ENCODE results near the gene ASPN. TPM values are rescaled to one million over a fixed set of nuclear protein-coding genes. Genes with fewer than 3 reads are reported as not detected.

Gene ASPN
- total and polyA plus RNA-seq, 9 of the 15 experiments (the other 6 are each of a cell fraction or from before 2014, with no cell fraction given): 0.03 to 0.07 TPM; not detected in 7

DNA sequence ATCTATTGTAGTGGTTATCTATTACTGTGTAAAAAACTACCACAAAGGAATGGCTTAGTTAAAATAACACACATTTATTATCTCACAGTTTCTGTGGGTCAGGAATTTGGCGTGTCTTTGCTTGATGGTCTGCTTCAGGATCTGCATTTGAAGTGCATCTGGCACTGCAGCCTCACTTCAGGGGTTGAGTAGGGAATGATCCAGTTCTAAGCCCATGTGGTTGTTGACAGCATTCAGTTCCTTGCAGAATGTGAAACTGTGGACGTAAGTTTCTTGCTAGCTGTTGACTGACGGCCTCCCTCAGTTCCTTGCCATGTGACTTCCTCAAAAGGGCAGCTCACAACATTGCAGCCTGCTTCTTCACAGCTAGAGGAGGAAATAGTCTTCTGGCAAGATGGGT, 75.8 kb downstream of the ASPN start (continued):
- TF ChIP-seq, protein P1, sequence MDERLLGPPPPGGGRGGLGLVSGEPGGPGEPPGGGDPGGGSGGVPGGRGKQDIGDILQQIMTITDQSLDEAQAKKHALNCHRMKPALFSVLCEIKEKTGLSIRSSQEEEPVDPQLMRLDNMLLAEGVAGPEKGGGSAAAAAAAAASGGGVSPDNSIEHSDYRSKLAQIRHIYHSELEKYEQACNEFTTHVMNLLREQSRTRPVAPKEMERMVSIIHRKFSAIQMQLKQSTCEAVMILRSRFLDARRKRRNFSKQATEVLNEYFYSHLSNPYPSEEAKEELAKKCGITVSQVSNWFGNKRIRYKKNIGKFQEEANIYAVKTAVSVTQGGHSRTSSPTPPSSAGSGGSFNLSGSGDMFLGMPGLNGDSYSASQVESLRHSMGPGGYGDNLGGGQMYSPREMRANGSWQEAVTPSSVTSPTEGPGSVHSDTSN (CRISPR knock-in tag; IDR thresholded peaks at IDR 0.05; ENCODE audit: low read depth): no peak
- TF ChIP-seq, protein P1 (tag; conservative IDR thresholded peaks at IDR 0.05; ENCODE audit: low read depth): peak; percentile 77
- TF ChIP-seq HDAC8 (tag; IDR thresholded peaks at IDR 0.05): no peak
- no peak for TF ChIP-seq FOSL1 (tag; conservative IDR thresholded peaks at IDR 0.05)
- TF ChIP-seq, protein P2, sequence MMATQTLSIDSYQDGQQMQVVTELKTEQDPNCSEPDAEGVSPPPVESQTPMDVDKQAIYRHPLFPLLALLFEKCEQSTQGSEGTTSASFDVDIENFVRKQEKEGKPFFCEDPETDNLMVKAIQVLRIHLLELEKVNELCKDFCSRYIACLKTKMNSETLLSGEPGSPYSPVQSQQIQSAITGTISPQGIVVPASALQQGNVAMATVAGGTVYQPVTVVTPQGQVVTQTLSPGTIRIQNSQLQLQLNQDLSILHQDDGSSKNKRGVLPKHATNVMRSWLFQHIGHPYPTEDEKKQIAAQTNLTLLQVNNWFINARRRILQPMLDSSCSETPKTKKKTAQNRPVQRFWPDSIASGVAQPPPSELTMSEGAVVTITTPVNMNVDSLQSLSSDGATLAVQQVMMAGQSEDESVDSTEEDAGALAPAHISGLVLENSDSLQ (IDR thresholded peaks at IDR 0.05): peak; percentile 85
- TF ChIP-seq, protein P3, sequence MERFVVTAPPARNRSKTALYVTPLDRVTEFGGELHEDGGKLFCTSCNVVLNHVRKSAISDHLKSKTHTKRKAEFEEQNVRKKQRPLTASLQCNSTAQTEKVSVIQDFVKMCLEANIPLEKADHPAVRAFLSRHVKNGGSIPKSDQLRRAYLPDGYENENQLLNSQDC (CRISPR knock-in tag; IDR thresholded peaks at IDR 0.05): no peak

Small RNAs within 50 kb of the gene (microRNA-seq; reads per million reads assigned to microRNA genes)
- not detected for gene MIR4670 (ENCODE audit: borderline microRNAs expressed)

Small RNAs within 50 kb of the gene (small RNA-seq; reads per million reads assigned to genes)
- not detected for gene MIR4670

Other genes starting within 250 kb of the ASPN start
- gene IARS1, start 188.8 kb downstream of the ASPN start, total RNA-seq (2014; rRNA removed): 240 and 256 TPM in 2 replicates
- gene IARS1, start 188.8 kb downstream of the ASPN start, total RNA-seq (2014; rRNA removed; fragmentation: Illumina TruSeq; extraction: Trizol): 371 and 390 TPM in 2 replicates
- gene IARS1, start 188.8 kb downstream of the ASPN start, total RNA-seq (2015; rRNA removed; fragmentation: Illumina TruSeq; extraction: Trizol): 254 and 275 TPM in 2 replicates
- gene IARS1, start 188.8 kb downstream of the ASPN start, total RNA-seq (2021): 216 and 234 TPM in 2 replicates
- 124 and 133 TPM in 2 replicates for gene IARS1, start 188.8 kb downstream of the ASPN start, polyA plus RNA-seq (2011; rRNA removed)
- gene IARS1, start 188.8 kb downstream of the ASPN start, polyA plus RNA-seq (2014; fragmentation: Illumina TruSeq; extraction: Trizol): 228 and 249 TPM in 2 replicates
- 100 to 1,000 TPM; 119 to 224 TPM for gene IARS1, start 188.8 kb downstream of the ASPN start, polyA plus RNA-seq (2014; fragmentation: Nextera tagmentation; extraction: Ambion mirVana)
- 147 and 158 TPM in 2 replicates for gene IARS1, start 188.8 kb downstream of the ASPN start, polyA plus RNA-seq (2014; rRNA removed)
- gene NOL8, start 157.2 kb downstream of the ASPN start, total RNA-seq (2014; rRNA removed): 46.9 and 51.3 TPM in 2 replicates
- gene NOL8, start 157.2 kb downstream of the ASPN start, total RNA-seq (2014; rRNA removed; fragmentation: Illumina TruSeq; extraction: Trizol): 57.1 and 64.7 TPM in 2 replicates
- gene NOL8, start 157.2 kb downstream of the ASPN start, total RNA-seq (2015; rRNA removed; fragmentation: Illumina TruSeq; extraction: Trizol): 57.4 and 64.8 TPM in 2 replicates
- 51.5 and 55.0 TPM in 2 replicates for gene NOL8, start 157.2 kb downstream of the ASPN start, total RNA-seq (2021)
- gene NOL8, start 157.2 kb downstream of the ASPN start, polyA plus RNA-seq (2011; rRNA removed): 41.3 and 51.9 TPM in 2 replicates
- 66.0 and 88.8 TPM in 2 replicates for gene NOL8, start 157.2 kb downstream of the ASPN start, polyA plus RNA-seq (2014; fragmentation: Illumina TruSeq; extraction: Trizol)
- gene NOL8, start 157.2 kb downstream of the ASPN start, polyA plus RNA-seq (2014; fragmentation: Nextera tagmentation; extraction: Ambion mirVana): 10 to 100 TPM; 83.4 to 91.5 TPM
- gene NOL8, start 157.2 kb downstream of the ASPN start, polyA plus RNA-seq (2014; rRNA removed): 58.7 and 62.5 TPM in 2 replicates
- gene CENPP, start 156.6 kb downstream of the ASPN start, total RNA-seq (2014; rRNA removed): 16.1 and 17.7 TPM in 2 replicates
- gene CENPP, start 156.6 kb downstream of the ASPN start, total RNA-seq (2014; rRNA removed; fragmentation: Illumina TruSeq; extraction: Trizol): 22.6 and 27.7 TPM in 2 replicates
- 23.4 and 28.5 TPM in 2 replicates for gene CENPP, start 156.6 kb downstream of the ASPN start, total RNA-seq (2015; rRNA removed; fragmentation: Illumina TruSeq; extraction: Trizol)
- gene CENPP, start 156.6 kb downstream of the ASPN start, total RNA-seq (2021): 17.9 and 19.7 TPM in 2 replicates
- 15.0 and 17.9 TPM in 2 replicates for gene CENPP, start 156.6 kb downstream of the ASPN start, polyA plus RNA-seq (2011; rRNA removed)
- gene CENPP, start 156.6 kb downstream of the ASPN start, polyA plus RNA-seq (2014; fragmentation: Illumina TruSeq; extraction: Trizol): 24.1 and 25.8 TPM in 2 replicates
- gene CENPP, start 156.6 kb downstream of the ASPN start, polyA plus RNA-seq (2014; fragmentation: Nextera tagmentation; extraction: Ambion mirVana): 10 to 100 TPM in 1 of 2 experiments, 1 to 10 TPM in 1; 8.0 to 10.2 TPM
- gene CENPP, start 156.6 kb downstream of the ASPN start, polyA plus RNA-seq (2014; rRNA removed): 18.5 and 20.9 TPM in 2 replicates
- gene OGN, start 77.9 kb downstream of the ASPN start, total RNA-seq (2014; rRNA removed): not detected in 2 replicates
- not detected in 2 replicates for gene OGN, start 77.9 kb downstream of the ASPN start, total RNA-seq (2014; rRNA removed; fragmentation: Illumina TruSeq; extraction: Trizol)
- not detected in 2 replicates for gene OGN, start 77.9 kb downstream of the ASPN start, total RNA-seq (2015; rRNA removed; fragmentation: Illumina TruSeq; extraction: Trizol)
- gene OGN, start 77.9 kb downstream of the ASPN start, total RNA-seq (2021): 0.07 and 0.16 TPM in 2 replicates
- gene OGN, start 77.9 kb downstream of the ASPN start, polyA plus RNA-seq (2011; rRNA removed): not detected in 2 replicates
- gene OGN, start 77.9 kb downstream of the ASPN start, polyA plus RNA-seq (2014; fragmentation: Illumina TruSeq; extraction: Trizol): not detected in 2 replicates
- gene OGN, start 77.9 kb downstream of the ASPN start, polyA plus RNA-seq (2014; fragmentation: Nextera tagmentation; extraction: Ambion mirVana): under 1 TPM in 1 of 2 experiments, not detected in 1; 0.17 TPM
- not detected in 2 replicates for gene OGN, start 77.9 kb downstream of the ASPN start, polyA plus RNA-seq (2014; rRNA removed)
- not detected in 2 replicates for gene OMD, start 58.0 kb downstream of the ASPN start, total RNA-seq (2014; rRNA removed)
- gene OMD, start 58.0 kb downstream of the ASPN start, total RNA-seq (2014; rRNA removed; fragmentation: Illumina TruSeq; extraction: Trizol): not detected in 2 replicates
- not detected in 2 replicates for gene OMD, start 58.0 kb downstream of the ASPN start, total RNA-seq (2015; rRNA removed; fragmentation: Illumina TruSeq; extraction: Trizol)
- gene OMD, start 58.0 kb downstream of the ASPN start, total RNA-seq (2021): not detected in 2 replicates
- not detected in 2 replicates for gene OMD, start 58.0 kb downstream of the ASPN start, polyA plus RNA-seq (2011; rRNA removed)
- gene OMD, start 58.0 kb downstream of the ASPN start, polyA plus RNA-seq (2014; fragmentation: Illumina TruSeq; extraction: Trizol): not detected in 2 replicates
- gene OMD, start 58.0 kb downstream of the ASPN start, polyA plus RNA-seq (2014; fragmentation: Nextera tagmentation; extraction: Ambion mirVana): under 1 TPM in 1 of 2 experiments, not detected in 1; 0.21 TPM
- not detected in 2 replicates for gene OMD, start 58.0 kb downstream of the ASPN start, polyA plus RNA-seq (2014; rRNA removed)
- gene ECM2, start 53.5 kb upstream of the ASPN start, total RNA-seq (2014; rRNA removed): not detected in 2 replicates
- gene ECM2, start 53.5 kb upstream of the ASPN start, total RNA-seq (2014; rRNA removed; fragmentation: Illumina TruSeq; extraction: Trizol): not detected in 2 replicates
- not detected in 2 replicates for gene ECM2, start 53.5 kb upstream of the ASPN start, total RNA-seq (2015; rRNA removed; fragmentation: Illumina TruSeq; extraction: Trizol)
- not detected in 2 replicates for gene ECM2, start 53.5 kb upstream of the ASPN start, total RNA-seq (2021)
- not detected in 2 replicates for gene ECM2, start 53.5 kb upstream of the ASPN start, polyA plus RNA-seq (2011; rRNA removed)
- not detected in 2 replicates for gene ECM2, start 53.5 kb upstream of the ASPN start, polyA plus RNA-seq (2014; fragmentation: Illumina TruSeq; extraction: Trizol)
- gene ECM2, start 53.5 kb upstream of the ASPN start, polyA plus RNA-seq (2014; fragmentation: Nextera tagmentation; extraction: Ambion mirVana): under 1 TPM; 0.03 to 0.07 TPM
- not detected in 2 replicates for gene ECM2, start 53.5 kb upstream of the ASPN start, polyA plus RNA-seq (2014; rRNA removed)
- gene IPPK, start 187.6 kb upstream of the ASPN start, total RNA-seq (2014; rRNA removed): 11.2 and 11.3 TPM in 2 replicates
- gene IPPK, start 187.6 kb upstream of the ASPN start, total RNA-seq (2014; rRNA removed; fragmentation: Illumina TruSeq; extraction: Trizol): 14.2 and 14.5 TPM in 2 replicates
- gene IPPK, start 187.6 kb upstream of the ASPN start, total RNA-seq (2015; rRNA removed; fragmentation: Illumina TruSeq; extraction: Trizol): 11.1 and 11.2 TPM in 2 replicates
- gene IPPK, start 187.6 kb upstream of the ASPN start, total RNA-seq (2021): 9.7 and 11.1 TPM in 2 replicates
- gene IPPK, start 187.6 kb upstream of the ASPN start, polyA plus RNA-seq (2011; rRNA removed): 21.1 and 22.2 TPM in 2 replicates
- gene IPPK, start 187.6 kb upstream of the ASPN start, polyA plus RNA-seq (2014; fragmentation: Illumina TruSeq; extraction: Trizol): 15.2 and 16.0 TPM in 2 replicates
- gene IPPK, start 187.6 kb upstream of the ASPN start, polyA plus RNA-seq (2014; fragmentation: Nextera tagmentation; extraction: Ambion mirVana): 1 to 10 TPM; 3.1 TPM
- gene IPPK, start 187.6 kb upstream of the ASPN start, polyA plus RNA-seq (2014; rRNA removed): 10.9 and 13.0 TPM in 2 replicates

All from K562 (cell line).